Endothelial cell (in vitro differentiated cells): Measurements from ENCODE around the gene FBLN2. TPM values are rescaled to one million over a fixed set of nuclear protein-coding genes. Genes with fewer than 3 reads are reported as not detected.

Experiments used
- DNase-seq: peaks from one replicate; pipeline ENCODE4 v3.0.0; 2021; ENCODE audit warnings: low spot score
- H3K27ac Mint-ChIP-seq: one replicate; pipeline ENCODE4 v1.8.0; 2021; ENCODE audit warnings: mixed read lengths, inconsistent platforms; ENCODE audit not compliant: unreplicated experiment
- H3K27me3 Mint-ChIP-seq: one replicate; pipeline ENCODE4 v1.8.0; 2021; ENCODE audit warnings: mild to moderate bottlenecking, moderate library complexity, mixed read lengths, inconsistent platforms; ENCODE audit not compliant: unreplicated experiment
- H3K36me3 Mint-ChIP-seq: one replicate; pipeline ENCODE4 v1.8.0; 2021; ENCODE audit warnings: mild to moderate bottlenecking, low read depth, mixed read lengths, inconsistent platforms; ENCODE audit not compliant: unreplicated experiment
- H3K4me1 Mint-ChIP-seq: one replicate; pipeline ENCODE4 v1.8.0; 2021; ENCODE audit warnings: mild to moderate bottlenecking, mixed read lengths, inconsistent platforms; ENCODE audit not compliant: unreplicated experiment
- H3K4me3 Mint-ChIP-seq: one replicate; pipeline ENCODE4 v1.8.0; 2021; ENCODE audit warnings: mild to moderate bottlenecking, mixed read lengths, inconsistent platforms; ENCODE audit not compliant: unreplicated experiment
- H3K9me3 Mint-ChIP-seq: one replicate; pipeline ENCODE4 v1.8.0; 2021; ENCODE audit warnings: mixed read lengths, inconsistent platforms; ENCODE audit not compliant: unreplicated experiment
- total RNA-seq: library from RNA; stranded (reverse); fragmentation: NEBNext Ultra II Directional; extraction: Animal tissue kit (Norgen Biotek cat#: 25700); gene quantifications from one replicate; pipeline ENCODE4 v1.2.1, GENCODE V29; 2021; ENCODE audit not compliant: unreplicated experiment
- TF ChIP-seq, protein P1 (sequence below): fragments of 200-600 bp; sonication (generic); IDR thresholded peaks from one replicate; pipeline ENCODE4 v1.5.0; 2021; ENCODE audit warnings: antibody characterized with exemption; ENCODE audit not compliant: unreplicated experiment

Gene FBLN2
- total RNA-seq, 1 donor from 2014 or later: 10.5 TPM

DNA sequence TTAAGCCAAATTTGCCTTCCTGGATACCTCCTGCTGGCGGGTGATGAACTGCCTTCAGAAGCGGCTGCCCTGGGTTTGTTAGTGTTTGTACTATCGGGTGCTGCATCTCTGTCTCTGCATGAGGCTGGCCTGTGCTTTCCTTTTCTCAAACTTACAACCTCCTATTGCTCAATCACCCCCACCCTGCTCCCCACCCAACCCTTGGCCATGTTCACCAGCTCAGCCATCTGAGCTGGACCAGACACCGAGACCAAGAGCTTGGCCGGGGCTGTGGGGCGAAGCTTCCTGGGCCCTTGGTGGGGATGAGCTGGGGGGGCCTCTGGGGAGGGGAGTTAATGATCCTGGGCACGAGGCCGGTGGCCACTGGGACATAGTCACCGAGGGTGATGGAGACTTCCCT is 16.8 kb upstream of the FBLN2 start:
- no peak for DNase-seq
- no peaks in the 10 kb centered on the region for H3K36me3 Mint-ChIP-seq
- H3K4me3 Mint-ChIP-seq: no peak overlapping the region
- TF ChIP-seq, protein P1, sequence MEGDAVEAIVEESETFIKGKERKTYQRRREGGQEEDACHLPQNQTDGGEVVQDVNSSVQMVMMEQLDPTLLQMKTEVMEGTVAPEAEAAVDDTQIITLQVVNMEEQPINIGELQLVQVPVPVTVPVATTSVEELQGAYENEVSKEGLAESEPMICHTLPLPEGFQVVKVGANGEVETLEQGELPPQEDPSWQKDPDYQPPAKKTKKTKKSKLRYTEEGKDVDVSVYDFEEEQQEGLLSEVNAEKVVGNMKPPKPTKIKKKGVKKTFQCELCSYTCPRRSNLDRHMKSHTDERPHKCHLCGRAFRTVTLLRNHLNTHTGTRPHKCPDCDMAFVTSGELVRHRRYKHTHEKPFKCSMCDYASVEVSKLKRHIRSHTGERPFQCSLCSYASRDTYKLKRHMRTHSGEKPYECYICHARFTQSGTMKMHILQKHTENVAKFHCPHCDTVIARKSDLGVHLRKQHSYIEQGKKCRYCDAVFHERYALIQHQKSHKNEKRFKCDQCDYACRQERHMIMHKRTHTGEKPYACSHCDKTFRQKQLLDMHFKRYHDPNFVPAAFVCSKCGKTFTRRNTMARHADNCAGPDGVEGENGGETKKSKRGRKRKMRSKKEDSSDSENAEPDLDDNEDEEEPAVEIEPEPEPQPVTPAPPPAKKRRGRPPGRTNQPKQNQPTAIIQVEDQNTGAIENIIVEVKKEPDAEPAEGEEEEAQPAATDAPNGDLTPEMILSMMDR: no peak
- H3K4me1 Mint-ChIP-seq: peaks cover 22% of the 10 kb centered on the region
- H3K27ac Mint-ChIP-seq: no peak overlapping the region
- H3K9me3 Mint-ChIP-seq: no peaks in the 10 kb centered on the region
- H3K27me3 Mint-ChIP-seq: peaks cover 10% of the 10 kb centered on the region

DNA sequence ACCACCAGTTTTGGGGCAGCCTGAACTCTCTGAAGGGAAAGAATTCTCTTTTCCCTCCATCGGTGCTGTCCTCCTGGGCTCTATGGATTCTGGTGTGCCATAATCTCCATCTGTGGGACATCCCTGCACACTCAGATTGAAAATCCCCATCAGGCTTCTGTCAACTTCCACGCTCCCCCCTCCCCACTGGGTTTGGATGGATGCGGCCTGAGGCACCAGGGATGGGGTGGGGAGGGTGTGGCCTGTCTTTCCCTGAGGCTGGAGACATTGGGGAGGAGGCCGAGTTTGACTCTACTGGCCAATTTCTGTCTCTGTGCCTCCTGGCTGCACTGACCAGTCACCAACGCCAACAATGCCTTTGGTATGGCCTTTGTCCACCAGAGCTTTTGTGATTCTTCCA is 16.3 kb upstream of the FBLN2 start:
- Mint-ChIP-seq H3K27ac (no peak overlapping the region), H3K9me3 (no peaks in the 10 kb centered on the region), H3K36me3 (no peaks in the 10 kb centered on the region), H3K27me3 (peaks cover 14% of the 10 kb centered on the region), H3K4me3 (no peak overlapping the region), H3K4me1 (peaks cover 26% of the 10 kb centered on the region)
- DNase-seq: no peak
- TF ChIP-seq, protein P1: no peak

DNA sequence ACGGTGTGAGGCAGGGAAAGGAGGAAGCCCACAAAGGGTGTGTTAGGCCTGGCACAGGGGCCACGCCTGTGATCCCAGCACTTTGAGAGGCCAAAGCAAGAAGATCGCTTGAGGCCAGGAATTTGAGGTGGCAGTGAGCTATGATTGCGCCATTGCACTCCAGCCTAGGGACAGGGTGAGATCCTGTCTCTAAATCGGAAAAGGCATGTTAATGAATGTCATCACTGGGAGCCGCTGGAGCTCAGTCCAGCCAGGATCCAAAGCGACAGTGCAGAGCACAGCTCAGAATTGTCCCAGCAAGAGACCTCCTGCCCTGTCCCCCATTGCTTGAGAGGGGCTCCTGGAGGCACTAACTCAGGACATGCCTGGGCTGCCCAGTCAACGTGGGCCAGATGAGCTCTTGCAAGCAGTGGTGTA is 15.0 kb upstream of the FBLN2 start:
- no peaks in the 10 kb centered on the region for H3K36me3 Mint-ChIP-seq
- H3K4me1 Mint-ChIP-seq: peaks cover 19% of the 10 kb centered on the region
- no peak overlapping the region for H3K4me3 Mint-ChIP-seq
- H3K27ac Mint-ChIP-seq: no peak overlapping the region
- DNase-seq: no peak
- TF ChIP-seq, protein P1: no peak
- H3K27me3 Mint-ChIP-seq: peaks cover 18% of the 10 kb centered on the region
- no peaks in the 10 kb centered on the region for H3K9me3 Mint-ChIP-seq

DNA sequence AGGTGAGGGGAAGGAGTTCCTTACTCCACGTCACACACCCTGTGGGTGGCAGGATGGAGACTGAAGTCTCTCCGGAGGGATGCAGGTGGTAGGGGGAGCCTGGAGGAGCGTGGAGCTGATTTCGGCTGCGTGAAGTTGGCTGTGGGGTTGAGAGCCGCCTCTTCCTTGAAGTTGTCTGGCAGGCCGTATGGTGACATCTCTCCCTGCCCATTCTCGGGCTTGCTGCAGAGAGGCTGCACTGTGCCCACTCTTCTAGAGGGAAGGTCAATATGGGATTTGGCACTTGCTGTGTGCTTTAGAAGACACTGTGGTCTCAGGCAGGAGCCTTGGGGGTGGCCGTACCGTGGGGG is 13.4 kb upstream of the FBLN2 start:
- Mint-ChIP-seq H3K27me3 (peaks cover 25% of the 10 kb centered on the region), H3K9me3 (no peaks in the 10 kb centered on the region), H3K4me1 (peaks cover 19% of the 10 kb centered on the region), H3K4me3 (no peak overlapping the region), H3K27ac (no peak overlapping the region), H3K36me3 (no peaks in the 10 kb centered on the region)
- DNase-seq: no peak
- TF ChIP-seq, protein P1: no peak

DNA sequence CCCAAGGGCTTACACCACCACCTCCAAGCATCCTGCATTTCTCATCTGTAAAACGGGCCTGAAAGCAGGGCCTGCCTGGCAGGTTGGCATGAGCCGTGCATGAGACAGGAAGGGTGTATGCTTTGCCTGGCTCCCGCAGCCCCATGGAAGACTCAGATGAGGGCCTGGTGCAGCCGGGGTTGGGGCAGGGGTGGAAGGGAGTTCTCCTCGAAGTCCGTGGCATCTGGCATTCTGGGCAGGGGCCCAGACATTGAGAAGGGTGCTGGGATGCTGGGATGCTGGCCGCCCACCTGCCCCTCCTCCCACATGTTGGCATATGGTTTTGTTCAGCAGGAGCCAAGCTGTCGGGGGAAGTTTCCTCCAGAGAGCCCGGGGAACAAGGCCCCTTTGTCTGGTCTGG is 13.0 kb upstream of the FBLN2 start:
- peaks cover 23% of the 10 kb centered on the region for H3K27me3 Mint-ChIP-seq
- no peak overlapping the region for H3K27ac Mint-ChIP-seq
- no peaks in the 10 kb centered on the region for H3K36me3 Mint-ChIP-seq
- peaks cover 19% of the 10 kb centered on the region for H3K4me1 Mint-ChIP-seq
- DNase-seq: no peak
- no peak overlapping the region for H3K4me3 Mint-ChIP-seq
- H3K9me3 Mint-ChIP-seq: no peaks in the 10 kb centered on the region
- TF ChIP-seq, protein P1: no peak
